Brain microvascular endothelial cell (primary cell): ENCODE data around the gene SPATA6.

Experiments
- DNase-seq: peaks from one replicate; pipeline ENCODE4 v3.0.0-alpha.2; 2020
- H3K27ac ChIP-seq: fragments of 250-450 bp; sonication (Bioruptor Pico); 2 replicates; pipeline ENCODE4 v1.5.1; 2020; ENCODE audit warnings: mild to moderate bottlenecking, moderate library complexity
- H3K27me3 ChIP-seq: fragments of 250-450 bp; sonication (Bioruptor Pico); replicated peaks from 2 replicates; pipeline ENCODE4 v1.5.1; 2020; ENCODE audit warnings: mild to moderate bottlenecking
- H3K36me3 ChIP-seq: fragments of 250-450 bp; sonication (Bioruptor Pico); replicated peaks from 2 replicates; pipeline ENCODE4 v1.5.1; 2020; ENCODE audit warnings: mild to moderate bottlenecking
- H3K4me3 ChIP-seq: 2 replicates; pipeline ENCODE4 v1.5.1; 2011; ENCODE audit warnings: low read depth, mild to moderate bottlenecking, control low read depth, low read length, moderate library complexity
- CTCF ChIP-seq: IDR thresholded peaks from 2 replicates; pipeline ENCODE4 v1.5.1; 2011; ENCODE audit warnings: low read depth, mild to moderate bottlenecking, moderate library complexity, low read length, control low read depth, inconsistent platforms; ENCODE audit errors: missing control alignments
- in situ Hi-C: cut with HindIII; loops from 2 replicates; pipeline ENCODE4 v1.10.0; 2017; ENCODE audit warnings: low sequenced_read_pairs, low pct_ligation_motif_present

SPATA6 gene

GRCh38 chr1:48362901-48363300, 109.1 kb downstream of the SPATA6 start:
- in situ Hi-C loops: no loop called here
- no peak overlapping the region for H3K4me3 ChIP-seq
- H3K27me3 ChIP-seq: no peaks in the 10 kb centered on the region
- H3K36me3 ChIP-seq: no peaks in the 10 kb centered on the region
- no peak overlapping the region for H3K27ac ChIP-seq
- no peak for DNase-seq
- no peak for TF ChIP-seq CTCF

GRCh38 chr1:48356901-48357300, 115.1 kb downstream of the SPATA6 start:
- TF ChIP-seq CTCF: no peak
- no peak for DNase-seq
- no peak overlapping the region for H3K4me3 ChIP-seq
- no peak overlapping the region for H3K27ac ChIP-seq
- in situ Hi-C loops: no loop called here
- no peaks in the 10 kb centered on the region for H3K36me3 ChIP-seq
- H3K27me3 ChIP-seq: no peaks in the 10 kb centered on the region

GRCh38 chr1:48344373-48344772, 127.6 kb downstream of the SPATA6 start:
- no peak for TF ChIP-seq CTCF
- Histone ChIP-seq H3K27ac (no peak overlapping the region), H3K36me3 (no peaks in the 10 kb centered on the region), H3K4me3 (no peak overlapping the region), H3K27me3 (no peaks in the 10 kb centered on the region)
- in situ Hi-C loops: no loop called here
- DNase-seq: no peak

- TF ChIP-seq CTCF: no peak
- no peak for DNase-seq
- Histone ChIP-seq H3K27ac (no peak overlapping the region), H3K4me3 (no peak overlapping the region), H3K36me3 (no peaks in the 10 kb centered on the region), H3K27me3 (no peaks in the 10 kb centered on the region)
- in situ Hi-C loops: no loop called here
Observed at GRCh38 chr1:48341221-48341620, 130.8 kb downstream of the SPATA6 start.

- Histone ChIP-seq H3K27me3 (no peaks in the 10 kb centered on the region), H3K27ac (no peak overlapping the region), H3K4me3 (no peak overlapping the region), H3K36me3 (no peaks in the 10 kb centered on the region)
- in situ Hi-C loops: no loop called here
- TF ChIP-seq CTCF: no peak
- DNase-seq: no peak
Observed at GRCh38 chr1:48338257-48338656, 133.7 kb downstream of the SPATA6 start.

- Histone ChIP-seq H3K36me3 (no peaks in the 10 kb centered on the region), H3K27ac (no peak overlapping the region), H3K27me3 (no peaks in the 10 kb centered on the region), H3K4me3 (no peak overlapping the region)
- no peak for DNase-seq
- in situ Hi-C loops: no loop called here
- no peak for TF ChIP-seq CTCF
Observed at GRCh38 chr1:48333316-48333715, 138.7 kb downstream of the SPATA6 start.
